ENCODE measurements around the gene GSTM3.

Gene GSTM3

DNA sequence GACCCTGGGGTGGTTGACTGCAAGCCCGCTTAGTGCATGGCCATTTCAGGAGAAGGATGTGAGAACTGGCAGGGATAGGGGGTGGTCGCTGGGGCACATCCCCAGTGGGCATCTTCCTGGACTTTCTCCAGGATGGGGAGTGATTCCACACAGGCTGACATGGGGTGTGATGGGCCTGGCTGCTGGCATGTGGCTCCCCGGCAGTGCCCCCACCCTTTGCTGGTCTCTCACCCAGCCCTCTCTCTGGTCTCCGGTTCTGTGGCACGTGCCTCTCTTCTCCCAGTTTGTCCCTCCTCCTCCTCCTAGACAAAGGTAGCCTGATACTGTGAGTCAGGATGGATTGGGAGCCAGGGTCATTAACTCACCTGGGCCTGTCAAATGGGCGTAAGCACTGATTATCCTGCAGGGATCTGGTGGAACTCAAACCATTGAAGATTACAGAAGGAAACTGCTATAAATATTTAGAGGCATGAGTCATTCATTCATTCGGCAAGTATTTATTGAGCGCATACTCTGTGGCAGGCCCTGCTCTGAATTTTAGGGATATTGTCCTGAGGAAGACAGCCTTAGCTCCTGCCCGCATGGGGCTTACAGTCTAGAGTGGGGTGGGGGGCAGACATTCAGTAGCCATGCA is 46.5 kb upstream of the GSTM3 start:
- H3K9me3 Mint-ChIP-seq = no peaks in the 10 kb centered on the region
- H3K27ac Mint-ChIP-seq = no peak overlapping the region
- TF ChIP-seq, protein P1, sequence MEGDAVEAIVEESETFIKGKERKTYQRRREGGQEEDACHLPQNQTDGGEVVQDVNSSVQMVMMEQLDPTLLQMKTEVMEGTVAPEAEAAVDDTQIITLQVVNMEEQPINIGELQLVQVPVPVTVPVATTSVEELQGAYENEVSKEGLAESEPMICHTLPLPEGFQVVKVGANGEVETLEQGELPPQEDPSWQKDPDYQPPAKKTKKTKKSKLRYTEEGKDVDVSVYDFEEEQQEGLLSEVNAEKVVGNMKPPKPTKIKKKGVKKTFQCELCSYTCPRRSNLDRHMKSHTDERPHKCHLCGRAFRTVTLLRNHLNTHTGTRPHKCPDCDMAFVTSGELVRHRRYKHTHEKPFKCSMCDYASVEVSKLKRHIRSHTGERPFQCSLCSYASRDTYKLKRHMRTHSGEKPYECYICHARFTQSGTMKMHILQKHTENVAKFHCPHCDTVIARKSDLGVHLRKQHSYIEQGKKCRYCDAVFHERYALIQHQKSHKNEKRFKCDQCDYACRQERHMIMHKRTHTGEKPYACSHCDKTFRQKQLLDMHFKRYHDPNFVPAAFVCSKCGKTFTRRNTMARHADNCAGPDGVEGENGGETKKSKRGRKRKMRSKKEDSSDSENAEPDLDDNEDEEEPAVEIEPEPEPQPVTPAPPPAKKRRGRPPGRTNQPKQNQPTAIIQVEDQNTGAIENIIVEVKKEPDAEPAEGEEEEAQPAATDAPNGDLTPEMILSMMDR (IDR thresholded peaks at IDR 0.05) = no peak
- H3K4me1 Mint-ChIP-seq = peaks cover 99% of the 10 kb centered on the region
- no peak for DNase-seq
- H3K4me3 Mint-ChIP-seq = no peak overlapping the region
- peaks cover 13% of the 10 kb centered on the region for H3K27me3 Mint-ChIP-seq (ENCODE audit: low read depth, poor library complexity)
- H3K36me3 Mint-ChIP-seq (ENCODE audit: low read depth) = no peaks in the 10 kb centered on the region

DNA sequence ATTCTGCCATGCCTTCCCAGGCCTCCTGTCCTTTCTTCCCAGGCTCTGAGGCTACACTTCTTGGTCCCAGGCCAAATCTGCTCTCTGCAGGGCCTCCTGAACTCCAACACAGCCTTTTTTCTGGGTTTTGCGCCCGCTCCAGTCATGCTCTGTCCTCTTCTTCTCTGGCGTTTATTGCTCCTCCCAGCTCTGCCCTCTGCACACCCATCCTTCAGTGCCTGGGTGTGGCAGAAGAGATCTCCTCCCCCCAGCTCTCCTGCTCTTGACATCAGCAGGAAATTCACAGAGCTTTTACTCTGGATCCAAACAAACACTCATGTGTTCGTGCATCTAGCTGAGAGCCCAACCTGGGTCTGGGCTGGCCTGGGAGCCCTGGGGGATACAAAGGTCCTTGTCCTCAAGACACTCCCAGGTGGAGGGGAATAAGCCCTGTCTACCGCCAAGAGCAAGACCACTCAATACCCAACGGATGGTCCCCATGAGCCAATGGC is 45.7 kb upstream of the GSTM3 start:
- H3K27me3 Mint-ChIP-seq (ENCODE audit: low read depth, poor library complexity) = peaks cover 13% of the 10 kb centered on the region
- peaks cover 99% of the 10 kb centered on the region for H3K4me1 Mint-ChIP-seq
- no peaks in the 10 kb centered on the region for H3K36me3 Mint-ChIP-seq (ENCODE audit: low read depth)
- H3K9me3 Mint-ChIP-seq = no peaks in the 10 kb centered on the region
- no peak overlapping the region for H3K27ac Mint-ChIP-seq
- TF ChIP-seq, protein P1 (IDR thresholded peaks at IDR 0.05) = no peak
- no peak overlapping the region for H3K4me3 Mint-ChIP-seq
- no peak for DNase-seq

DNA sequence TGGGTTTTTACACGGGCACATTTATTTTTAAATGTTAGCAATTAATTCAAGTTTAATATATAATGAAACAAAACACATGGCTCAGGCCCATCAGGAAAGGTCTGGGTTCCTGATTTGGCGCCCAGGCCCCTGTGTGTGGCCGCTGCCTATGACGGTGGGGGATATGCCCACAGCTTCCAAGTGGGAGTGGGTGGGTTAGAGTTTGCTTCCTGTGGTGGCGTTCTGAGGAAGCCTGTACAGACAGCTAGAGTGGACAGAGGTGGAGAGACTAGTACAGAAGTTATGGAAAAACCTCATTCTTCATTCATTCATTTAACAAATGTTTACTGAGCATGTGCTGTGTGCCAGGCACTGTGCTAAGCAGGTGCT is 45.3 kb upstream of the GSTM3 start:
- H3K9me3 Mint-ChIP-seq = peaks cover under 1% of the 10 kb centered on the region

DNA sequence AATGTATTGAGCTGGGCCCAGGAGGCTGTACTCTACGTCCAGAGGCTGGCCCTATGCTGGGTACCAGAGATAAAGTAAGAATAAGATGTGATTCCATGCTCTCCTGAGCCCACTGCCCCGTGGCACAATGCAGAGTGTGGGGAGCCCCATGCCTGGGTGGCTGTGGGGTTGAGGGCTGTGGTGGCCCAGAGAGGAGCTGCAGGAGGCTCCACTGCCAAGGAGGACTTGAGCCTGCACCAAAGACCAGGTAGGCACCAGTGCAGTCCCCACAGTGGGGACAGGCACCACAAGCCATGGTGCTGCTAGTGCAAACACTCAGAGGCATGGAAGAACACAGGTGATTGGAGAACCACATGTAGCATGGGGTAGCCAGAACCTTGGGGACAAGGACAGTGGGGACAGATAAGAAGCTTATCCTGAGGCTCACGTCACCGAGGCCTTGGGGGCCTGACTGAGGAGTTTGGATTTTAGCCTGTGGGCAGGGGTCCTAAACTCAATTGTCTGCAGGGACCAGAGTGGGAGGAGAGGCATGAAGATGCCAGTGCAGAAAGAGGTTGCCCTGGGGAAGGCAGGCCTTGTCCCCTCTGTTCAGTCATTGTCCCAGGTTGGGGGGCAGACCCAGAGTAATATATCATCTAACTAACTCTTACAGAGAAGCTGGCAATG is 44.7 kb upstream of the GSTM3 start:
- H3K36me3 Mint-ChIP-seq (ENCODE audit: low read depth) = no peaks in the 10 kb centered on the region
- H3K9me3 Mint-ChIP-seq = peaks cover 6% of the 10 kb centered on the region
- no peak overlapping the region for H3K27ac Mint-ChIP-seq
- DNase-seq = no peak
- peaks cover 13% of the 10 kb centered on the region for H3K27me3 Mint-ChIP-seq (ENCODE audit: low read depth, poor library complexity)
- H3K4me3 Mint-ChIP-seq = no peak overlapping the region
- H3K4me1 Mint-ChIP-seq = peaks cover 90% of the 10 kb centered on the region
- TF ChIP-seq, protein P1 (IDR thresholded peaks at IDR 0.05) = no peak

More for the DNA sequence above, 45.3 kb upstream of the GSTM3 start:
- H3K27ac Mint-ChIP-seq = no peak overlapping the region
- H3K4me3 Mint-ChIP-seq = no peak overlapping the region
- peaks cover 95% of the 10 kb centered on the region for H3K4me1 Mint-ChIP-seq
- TF ChIP-seq, protein P1 (IDR thresholded peaks at IDR 0.05) = no peak
- H3K27me3 Mint-ChIP-seq (ENCODE audit: low read depth, poor library complexity) = peaks cover 13% of the 10 kb centered on the region
- H3K36me3 Mint-ChIP-seq (ENCODE audit: low read depth) = no peaks in the 10 kb centered on the region
- no peak for DNase-seq

DNA sequence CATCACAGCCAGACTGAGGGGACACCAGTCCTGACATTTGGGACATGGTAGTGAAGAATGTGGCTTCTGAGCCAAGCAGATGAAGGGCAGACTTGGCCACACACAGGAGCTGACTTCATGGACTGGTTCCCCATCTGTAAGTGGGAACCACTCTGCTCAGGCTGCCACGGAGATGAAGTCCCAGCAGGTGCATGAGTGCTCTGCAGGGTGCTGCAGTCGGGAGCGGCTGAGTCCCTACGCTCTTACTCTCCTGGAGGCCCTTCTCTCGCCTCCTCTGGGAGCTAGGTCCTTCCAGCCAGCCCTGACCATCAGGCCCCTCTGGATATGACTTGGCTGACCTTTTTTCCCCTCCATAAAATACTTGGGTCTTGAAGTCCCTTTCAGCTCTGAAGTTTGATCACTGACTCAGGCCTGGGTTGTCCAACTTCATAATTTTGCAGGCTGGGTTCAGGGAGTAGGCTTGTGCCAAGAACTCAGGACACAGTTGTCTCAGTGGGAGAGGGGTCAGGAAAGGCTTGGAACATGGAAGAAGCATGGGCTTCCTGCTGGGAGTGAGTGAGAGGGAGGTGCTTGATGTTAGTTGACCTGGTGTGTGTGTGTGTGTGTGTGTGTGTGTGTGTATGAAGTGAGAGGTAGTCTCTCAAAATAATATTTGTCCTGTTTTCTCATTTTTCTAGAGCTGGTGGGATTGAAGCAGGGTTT is 43.9 kb upstream of the GSTM3 start:
- Mint-ChIP-seq H3K27ac (peak overlapping the region; percentile 24), H3K36me3 (ENCODE audit: low read depth) (no peaks in the 10 kb centered on the region), H3K27me3 (ENCODE audit: low read depth, poor library complexity) (peaks cover 13% of the 10 kb centered on the region), H3K4me3 (no peak overlapping the region), H3K4me1 (peaks cover 82% of the 10 kb centered on the region), H3K9me3 (peaks cover 8% of the 10 kb centered on the region)
- DNase-seq = no peak
- TF ChIP-seq, protein P1 (IDR thresholded peaks at IDR 0.05) = no peak

Measured in nephron progenitor cell (in vitro differentiated cells).